ENCODE data around the gene TCAF1.
A peak's percentile ranks its signal among the peaks of the same experiment; 100 is the strongest.

TCAF1 gene, protein sequence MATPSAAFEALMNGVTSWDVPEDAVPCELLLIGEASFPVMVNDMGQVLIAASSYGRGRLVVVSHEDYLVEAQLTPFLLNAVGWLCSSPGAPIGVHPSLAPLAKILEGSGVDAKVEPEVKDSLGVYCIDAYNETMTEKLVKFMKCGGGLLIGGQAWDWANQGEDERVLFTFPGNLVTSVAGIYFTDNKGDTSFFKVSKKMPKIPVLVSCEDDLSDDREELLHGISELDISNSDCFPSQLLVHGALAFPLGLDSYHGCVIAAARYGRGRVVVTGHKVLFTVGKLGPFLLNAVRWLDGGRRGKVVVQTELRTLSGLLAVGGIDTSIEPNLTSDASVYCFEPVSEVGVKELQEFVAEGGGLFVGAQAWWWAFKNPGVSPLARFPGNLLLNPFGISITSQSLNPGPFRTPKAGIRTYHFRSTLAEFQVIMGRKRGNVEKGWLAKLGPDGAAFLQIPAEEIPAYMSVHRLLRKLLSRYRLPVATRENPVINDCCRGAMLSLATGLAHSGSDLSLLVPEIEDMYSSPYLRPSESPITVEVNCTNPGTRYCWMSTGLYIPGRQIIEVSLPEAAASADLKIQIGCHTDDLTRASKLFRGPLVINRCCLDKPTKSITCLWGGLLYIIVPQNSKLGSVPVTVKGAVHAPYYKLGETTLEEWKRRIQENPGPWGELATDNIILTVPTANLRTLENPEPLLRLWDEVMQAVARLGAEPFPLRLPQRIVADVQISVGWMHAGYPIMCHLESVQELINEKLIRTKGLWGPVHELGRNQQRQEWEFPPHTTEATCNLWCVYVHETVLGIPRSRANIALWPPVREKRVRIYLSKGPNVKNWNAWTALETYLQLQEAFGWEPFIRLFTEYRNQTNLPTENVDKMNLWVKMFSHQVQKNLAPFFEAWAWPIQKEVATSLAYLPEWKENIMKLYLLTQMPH

DNA sequence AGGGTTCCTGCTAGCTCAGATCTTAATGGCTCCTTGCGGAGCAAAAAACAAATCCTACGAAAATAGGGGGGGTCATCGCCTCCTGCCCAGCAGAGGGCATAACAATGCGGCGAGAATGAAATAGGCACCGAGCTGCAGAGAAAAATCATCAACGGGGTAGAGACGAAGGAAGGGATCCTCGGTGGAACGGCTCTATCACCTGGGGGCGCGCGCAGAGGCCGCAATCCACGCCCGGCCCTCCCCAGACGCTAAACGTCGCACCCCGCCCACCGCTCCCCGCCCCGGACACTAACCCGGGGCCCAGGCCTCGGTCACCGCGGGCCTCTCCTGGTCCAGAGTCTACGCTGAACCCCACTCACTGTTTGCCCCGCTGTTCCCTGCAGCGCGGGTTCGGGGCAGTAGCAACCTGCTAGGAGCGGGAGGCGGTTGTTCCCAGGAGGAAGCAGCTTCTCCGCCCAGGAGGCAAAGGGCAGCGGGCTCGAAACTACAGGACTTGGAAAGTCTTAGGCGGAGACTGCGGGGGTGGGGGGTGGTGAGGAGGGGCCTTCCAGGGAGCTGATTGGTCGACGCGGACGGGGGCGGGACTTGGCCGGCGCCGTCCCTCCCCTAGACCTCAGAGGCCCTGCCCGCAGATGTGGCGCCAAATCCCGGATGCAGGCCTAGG lies at the start of gene TCAF1:
Gene TCAF1 (minus strand): TSS at position 509 of the 664 bp plus-strand sequence. CDS start 25,568 bp downstream, outside the sequence.
- peak within 1 kb of the TSS; percentile 76 for H3K4me3 ChIP-seq (ENCODE audit: low read length, poor library complexity, severe bottlenecking)
- H3K4me2 ChIP-seq (ENCODE audit: low read depth, low read length, poor library complexity, severe bottlenecking) = peak within 1 kb of the TSS; percentile 90
- no peaks in the 10 kb centered on the region for H3K9me2 ChIP-seq (replicated peaks; ENCODE audit: low read depth, low read length)
- H3K79me2 ChIP-seq (ENCODE audit: insufficient read depth, low read length) = peaks cover 29% of the 10 kb centered on the region
- no peaks in the 10 kb centered on the region for H3K27me3 ChIP-seq (ENCODE audit: insufficient read depth, low read length, poor library complexity, severe bottlenecking)
- peaks cover 32% of the 10 kb centered on the region for H4K20me1 ChIP-seq (ENCODE audit: insufficient read depth, low read length, poor library complexity, severe bottlenecking)
- peak within 1 kb of the TSS; percentile 76 for H3K9ac ChIP-seq (ENCODE audit: low read depth, low read length, poor library complexity, severe bottlenecking)
- no peak for TF ChIP-seq EZH2phosphoT487 (IDR thresholded peaks at IDR 0.05; ENCODE audit: borderline replicate concordance)
- TF ChIP-seq, protein P1, sequence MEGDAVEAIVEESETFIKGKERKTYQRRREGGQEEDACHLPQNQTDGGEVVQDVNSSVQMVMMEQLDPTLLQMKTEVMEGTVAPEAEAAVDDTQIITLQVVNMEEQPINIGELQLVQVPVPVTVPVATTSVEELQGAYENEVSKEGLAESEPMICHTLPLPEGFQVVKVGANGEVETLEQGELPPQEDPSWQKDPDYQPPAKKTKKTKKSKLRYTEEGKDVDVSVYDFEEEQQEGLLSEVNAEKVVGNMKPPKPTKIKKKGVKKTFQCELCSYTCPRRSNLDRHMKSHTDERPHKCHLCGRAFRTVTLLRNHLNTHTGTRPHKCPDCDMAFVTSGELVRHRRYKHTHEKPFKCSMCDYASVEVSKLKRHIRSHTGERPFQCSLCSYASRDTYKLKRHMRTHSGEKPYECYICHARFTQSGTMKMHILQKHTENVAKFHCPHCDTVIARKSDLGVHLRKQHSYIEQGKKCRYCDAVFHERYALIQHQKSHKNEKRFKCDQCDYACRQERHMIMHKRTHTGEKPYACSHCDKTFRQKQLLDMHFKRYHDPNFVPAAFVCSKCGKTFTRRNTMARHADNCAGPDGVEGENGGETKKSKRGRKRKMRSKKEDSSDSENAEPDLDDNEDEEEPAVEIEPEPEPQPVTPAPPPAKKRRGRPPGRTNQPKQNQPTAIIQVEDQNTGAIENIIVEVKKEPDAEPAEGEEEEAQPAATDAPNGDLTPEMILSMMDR (conservative IDR thresholded peaks at IDR 0.05; ENCODE audit: low read length) = peak; percentile 62
- peak within 1 kb of the TSS; percentile 96 for H2AFZ ChIP-seq (ENCODE audit: low read length)
- H3F3A ChIP-seq (ENCODE audit: low read depth) = no peaks in the 10 kb centered on the region
- no peaks in the 10 kb centered on the region for H3K36me3 ChIP-seq (ENCODE audit: insufficient read depth, low read length)
- H3K9me3 ChIP-seq (ENCODE audit: insufficient read depth, low read depth, low read length) = no peaks in the 10 kb centered on the region
- H3K4me1 ChIP-seq (ENCODE audit: insufficient read depth, low read length, poor library complexity, severe bottlenecking) = peaks cover 39% of the 10 kb centered on the region

DNA sequence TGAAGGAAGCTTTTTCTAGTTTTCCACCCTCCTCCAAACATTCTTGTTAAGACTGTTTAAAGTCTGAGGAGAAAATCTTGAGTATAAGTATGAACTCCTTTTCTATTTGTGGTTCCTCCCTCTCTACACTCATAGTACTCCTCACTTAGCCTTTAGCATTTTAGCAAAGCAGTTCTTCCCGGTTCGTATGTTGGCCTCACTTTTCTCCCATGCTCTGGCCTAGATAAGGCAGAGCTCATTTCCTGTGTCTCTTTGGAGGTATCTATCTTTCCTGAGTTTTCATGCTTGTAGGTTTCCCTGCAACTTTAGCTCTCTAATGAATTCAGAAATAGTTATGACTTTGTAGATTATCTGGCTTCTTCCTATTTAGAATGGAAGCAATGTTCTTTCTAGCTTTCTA lies 46.8 kb upstream of the TCAF1 start:
- Histone ChIP-seq H3K4me1 (ENCODE audit: insufficient read depth, low read length, poor library complexity, severe bottlenecking) (no peaks in the 10 kb centered on the region), H3K9ac (ENCODE audit: low read depth, low read length, poor library complexity, severe bottlenecking) (no peak overlapping the region), H3K79me2 (ENCODE audit: insufficient read depth, low read length) (no peaks in the 10 kb centered on the region), H3K9me3 (ENCODE audit: insufficient read depth, low read depth, low read length) (no peaks in the 10 kb centered on the region), H3K9me2 (replicated peaks; ENCODE audit: low read depth, low read length) (no peaks in the 10 kb centered on the region), H3K4me3 (ENCODE audit: low read length, poor library complexity, severe bottlenecking) (no peak overlapping the region), H3K4me2 (ENCODE audit: low read depth, low read length, poor library complexity, severe bottlenecking) (no peak overlapping the region), H3F3A (ENCODE audit: low read depth) (no peaks in the 10 kb centered on the region), H3K27me3 (ENCODE audit: insufficient read depth, low read length, poor library complexity, severe bottlenecking) (no peaks in the 10 kb centered on the region), H3K36me3 (ENCODE audit: insufficient read depth, low read length) (no peaks in the 10 kb centered on the region), H4K20me1 (ENCODE audit: insufficient read depth, low read length, poor library complexity, severe bottlenecking) (no peaks in the 10 kb centered on the region), H2AFZ (ENCODE audit: low read length) (no peak overlapping the region)
- no peak for TF ChIP-seq EZH2phosphoT487 (IDR thresholded peaks at IDR 0.05; ENCODE audit: borderline replicate concordance)
- TF ChIP-seq, protein P1 (conservative IDR thresholded peaks at IDR 0.05; ENCODE audit: low read length) = no peak

DNA sequence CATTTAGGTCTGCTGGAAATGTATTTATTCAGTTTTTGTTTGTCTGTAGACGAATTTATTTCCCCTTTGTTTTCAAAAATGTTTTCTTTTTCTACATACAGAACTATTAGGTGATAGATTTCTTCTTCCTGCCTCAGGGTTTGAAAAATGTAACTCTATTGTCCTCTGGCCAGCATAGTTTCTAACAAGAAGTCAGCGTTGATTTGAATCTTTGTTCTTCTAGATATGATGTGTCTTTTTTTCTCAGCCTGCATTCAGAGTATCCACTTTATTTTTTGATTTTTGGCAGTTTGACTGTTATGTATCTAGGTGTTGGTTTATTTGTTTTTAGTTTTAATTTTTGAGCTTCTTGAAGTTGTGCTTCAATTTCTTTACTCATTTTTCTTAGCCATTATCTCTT lies 45.1 kb upstream of the TCAF1 start:
- Histone ChIP-seq H3K4me2 (ENCODE audit: low read depth, low read length, poor library complexity, severe bottlenecking) (no peak overlapping the region), H3F3A (ENCODE audit: low read depth) (no peaks in the 10 kb centered on the region), H3K79me2 (ENCODE audit: insufficient read depth, low read length) (no peaks in the 10 kb centered on the region), H3K4me3 (ENCODE audit: low read length, poor library complexity, severe bottlenecking) (no peak overlapping the region), H4K20me1 (ENCODE audit: insufficient read depth, low read length, poor library complexity, severe bottlenecking) (no peaks in the 10 kb centered on the region), H3K36me3 (ENCODE audit: insufficient read depth, low read length) (no peaks in the 10 kb centered on the region), H3K9ac (ENCODE audit: low read depth, low read length, poor library complexity, severe bottlenecking) (no peak overlapping the region), H3K27me3 (ENCODE audit: insufficient read depth, low read length, poor library complexity, severe bottlenecking) (no peaks in the 10 kb centered on the region), H2AFZ (ENCODE audit: low read length) (no peak overlapping the region), H3K9me3 (ENCODE audit: insufficient read depth, low read depth, low read length) (no peaks in the 10 kb centered on the region), H3K9me2 (replicated peaks; ENCODE audit: low read depth, low read length) (no peaks in the 10 kb centered on the region), H3K4me1 (ENCODE audit: insufficient read depth, low read length, poor library complexity, severe bottlenecking) (no peaks in the 10 kb centered on the region)
- TF ChIP-seq, protein P1 (conservative IDR thresholded peaks at IDR 0.05; ENCODE audit: low read length) = no peak
- TF ChIP-seq EZH2phosphoT487 (IDR thresholded peaks at IDR 0.05; ENCODE audit: borderline replicate concordance) = no peak

Measured in Loucy (cell line).